ENCODE results near the gene PARP1.
"Not testable (repeated sequence)": the region's sequence is repeated elsewhere in the genome, so short reads cannot be mapped to it uniquely, and the experiment has no call there.

PARP1 gene

GRCh38 chr1:226429858-226430715 lies 22.2 kb upstream of the PARP1 start:
- no peak for DNase-seq (ENCODE audit: low read depth in 2 of 2, low spot score in 1 of 2)

DNA sequence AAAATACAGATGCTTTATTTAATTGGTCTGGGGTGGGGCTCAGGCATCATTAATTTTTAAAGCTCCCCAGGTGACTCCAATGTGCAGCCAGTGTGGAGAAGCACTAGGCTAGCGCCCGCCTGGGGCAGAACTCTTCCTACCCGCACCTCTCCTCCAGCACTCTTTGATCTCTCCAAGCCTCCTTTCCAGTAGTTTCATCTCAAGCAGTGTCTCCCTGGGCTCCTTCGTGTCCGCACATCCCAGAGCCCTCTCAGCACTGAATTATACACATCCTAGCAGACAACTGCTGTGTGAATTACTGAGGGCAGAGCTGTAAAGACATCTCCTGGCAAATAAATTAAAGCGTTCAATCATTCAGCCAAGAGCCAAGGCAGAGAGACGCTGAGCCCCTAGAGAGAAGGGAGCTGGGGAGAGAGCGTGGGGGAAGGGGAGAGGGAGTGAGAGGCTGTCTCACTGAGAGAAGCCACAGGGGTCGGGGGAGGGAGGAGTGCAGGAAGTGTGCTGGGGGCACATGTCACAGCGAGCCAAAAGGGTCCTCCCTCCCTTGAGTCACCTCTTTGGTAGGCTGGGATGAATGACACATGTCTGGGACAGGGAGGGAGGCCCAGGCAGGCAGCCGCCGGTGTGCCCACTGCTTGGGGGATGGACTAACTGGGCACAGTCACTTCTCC lies 21.0 kb upstream of the PARP1 start:
- DNase-seq (ENCODE audit: low read depth in 2 of 2, low spot score in 1 of 2) = peak in 1 of 2 donors; percentile 22

DNA sequence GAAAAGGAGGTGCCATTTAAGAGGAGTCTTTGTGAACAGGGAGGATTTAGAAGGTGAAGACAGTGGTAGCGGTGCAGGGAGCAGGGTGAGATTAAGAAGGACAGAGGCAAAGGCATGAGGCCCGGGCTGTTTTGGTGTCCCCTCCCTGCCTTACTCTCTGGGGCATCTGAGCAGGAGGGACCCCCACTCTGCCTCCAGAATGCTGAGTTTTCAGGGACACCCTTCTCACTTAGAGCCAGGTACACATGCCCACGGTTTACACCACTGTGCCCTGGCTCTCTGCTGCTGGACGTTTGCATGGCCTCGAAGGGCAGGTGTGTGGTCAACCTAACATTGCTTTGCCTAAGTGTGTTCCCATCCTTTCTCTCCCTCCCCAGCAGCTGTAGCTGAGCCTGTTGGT lies 20.5 kb upstream of the PARP1 start:
- no peak for DNase-seq (ENCODE audit: low read depth in 2 of 2, low spot score in 1 of 2)

DNA sequence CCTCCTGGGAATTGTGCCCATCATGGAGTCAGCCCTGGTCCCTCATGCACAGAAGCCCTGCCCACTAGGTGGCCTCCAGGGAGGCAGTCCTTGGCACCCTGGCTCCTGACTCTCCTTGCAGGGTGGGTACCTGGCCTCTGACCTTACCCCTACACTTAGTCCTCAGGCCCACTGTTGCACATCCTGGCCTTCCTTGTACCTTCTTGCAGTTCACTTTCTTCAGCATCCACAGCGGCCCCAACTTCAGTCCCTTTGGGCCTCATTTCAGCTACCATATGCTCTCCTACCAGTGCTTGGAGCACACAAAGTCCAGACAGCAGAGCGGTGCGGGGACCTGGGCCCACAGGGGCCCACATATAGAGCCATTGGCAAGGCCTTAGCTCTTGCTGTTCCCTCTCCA lies 19.2 kb upstream of the PARP1 start:
- DNase-seq (ENCODE audit: low read depth in 2 of 2, low spot score in 1 of 2) = no peak

GRCh38 chr1:226426395-226426794 lies 18.5 kb upstream of the PARP1 start:
- not testable (repeated sequence) for DNase-seq (ENCODE audit: low read depth in 2 of 2, low spot score in 1 of 2)

GRCh38 chr1:226425431-226426031 lies 17.6 kb upstream of the PARP1 start:
- DNase-seq (ENCODE audit: low read depth in 2 of 2, low spot score in 1 of 2) = no peak

GRCh38 chr1:226425004-226425378 lies 17.1 kb upstream of the PARP1 start:
- no peak for DNase-seq (ENCODE audit: low read depth in 2 of 2, low spot score in 1 of 2)

DNA sequence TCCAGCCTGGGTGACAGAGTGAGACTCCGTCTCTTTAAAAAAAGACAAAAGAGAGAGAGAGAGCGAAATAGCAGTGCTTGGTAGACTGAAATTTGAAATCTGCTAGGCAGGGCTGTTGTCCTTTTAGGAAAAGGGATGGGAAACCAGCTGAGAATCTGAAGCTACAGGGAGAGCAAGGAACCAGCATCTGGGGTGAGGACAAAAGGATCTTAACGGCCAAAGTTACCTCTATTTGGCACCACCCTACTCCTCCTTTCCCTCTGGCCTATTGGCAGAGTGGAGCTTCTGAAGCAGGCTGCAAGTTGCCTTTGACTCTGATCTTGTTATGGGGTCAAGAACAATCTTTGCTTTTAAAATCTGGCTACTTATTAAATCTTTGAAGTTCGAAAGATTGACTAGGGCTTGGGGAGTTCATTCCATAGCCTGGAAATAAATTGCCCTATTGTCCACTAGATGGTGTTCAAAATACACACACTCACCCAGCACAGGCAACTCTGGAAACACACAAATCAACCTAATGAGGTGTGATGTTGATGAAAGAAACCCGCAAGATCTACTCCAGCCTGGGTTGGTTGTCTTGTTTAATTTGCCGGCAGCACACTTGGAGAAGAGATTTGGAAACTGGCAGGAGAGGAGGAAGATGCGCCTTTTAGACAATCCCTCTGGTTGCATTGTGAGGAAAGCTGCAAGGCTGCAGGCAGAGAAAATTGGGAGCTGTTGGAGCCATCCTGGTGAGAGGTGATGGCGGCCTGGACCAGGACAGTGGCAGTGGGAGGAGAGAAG lies 16.5 kb upstream of the PARP1 start:
- DNase-seq (ENCODE audit: low read depth in 2 of 2, low spot score in 1 of 2) = no peak

- DNase-seq (ENCODE audit: low read depth in 2 of 2, low spot score in 1 of 2) = no peak
Observed at GRCh38 chr1:226422478-226422877, 14.6 kb upstream of the PARP1 start.

GRCh38 chr1:226420897-226421296 lies 13.0 kb upstream of the PARP1 start:
- no peak for DNase-seq (ENCODE audit: low read depth in 2 of 2, low spot score in 1 of 2)

DNA sequence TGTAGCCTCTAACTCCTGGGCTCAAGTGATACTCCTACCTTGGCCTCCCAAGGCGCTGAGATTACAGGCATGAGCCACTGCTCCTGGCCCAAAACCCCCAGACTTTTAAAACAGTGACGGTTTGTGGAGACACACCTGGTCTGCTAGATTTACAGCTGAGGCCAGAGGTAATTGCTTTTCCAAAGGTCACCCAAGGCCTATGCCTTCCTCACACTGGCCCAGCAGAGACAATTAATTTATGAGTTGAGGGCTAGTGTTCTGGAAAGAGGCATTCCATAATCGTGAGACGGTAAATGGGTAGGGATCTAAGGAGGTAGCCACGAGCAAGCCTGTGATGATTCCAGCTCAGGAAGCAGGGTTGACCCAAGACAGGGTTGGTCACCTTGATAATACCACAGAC lies 12.4 kb upstream of the PARP1 start:
- DNase-seq (ENCODE audit: low read depth in 2 of 2, low spot score in 1 of 2) = no peak

- no peak for DNase-seq (ENCODE audit: low read depth in 2 of 2, low spot score in 1 of 2)
Observed at GRCh38 chr1:226419284-226420029, 11.6 kb upstream of the PARP1 start.

- no peak for DNase-seq (ENCODE audit: low read depth in 2 of 2, low spot score in 1 of 2)
Observed at GRCh38 chr1:226417830-226418546, 10.1 kb upstream of the PARP1 start.

GRCh38 chr1:226417350-226417749 lies 9.5 kb upstream of the PARP1 start:
- no peak for DNase-seq (ENCODE audit: low read depth in 2 of 2, low spot score in 1 of 2)

GRCh38 chr1:226414098-226414698 lies 6.3 kb upstream of the PARP1 start:
- DNase-seq (ENCODE audit: low read depth in 2 of 2, low spot score in 1 of 2) = no peak

GRCh38 chr1:226411619-226412018 lies 3.7 kb upstream of the PARP1 start:
- DNase-seq (ENCODE audit: low read depth in 2 of 2, low spot score in 1 of 2) = no peak

GRCh38 chr1:226410958-226411357 lies 3.1 kb upstream of the PARP1 start:
- DNase-seq (ENCODE audit: low read depth in 2 of 2, low spot score in 1 of 2) = no peak

- DNase-seq (ENCODE audit: low read depth in 2 of 2, low spot score in 1 of 2) = no peak
Observed at GRCh38 chr1:226409392-226409791, 1.5 kb upstream of the PARP1 start.

DNA sequence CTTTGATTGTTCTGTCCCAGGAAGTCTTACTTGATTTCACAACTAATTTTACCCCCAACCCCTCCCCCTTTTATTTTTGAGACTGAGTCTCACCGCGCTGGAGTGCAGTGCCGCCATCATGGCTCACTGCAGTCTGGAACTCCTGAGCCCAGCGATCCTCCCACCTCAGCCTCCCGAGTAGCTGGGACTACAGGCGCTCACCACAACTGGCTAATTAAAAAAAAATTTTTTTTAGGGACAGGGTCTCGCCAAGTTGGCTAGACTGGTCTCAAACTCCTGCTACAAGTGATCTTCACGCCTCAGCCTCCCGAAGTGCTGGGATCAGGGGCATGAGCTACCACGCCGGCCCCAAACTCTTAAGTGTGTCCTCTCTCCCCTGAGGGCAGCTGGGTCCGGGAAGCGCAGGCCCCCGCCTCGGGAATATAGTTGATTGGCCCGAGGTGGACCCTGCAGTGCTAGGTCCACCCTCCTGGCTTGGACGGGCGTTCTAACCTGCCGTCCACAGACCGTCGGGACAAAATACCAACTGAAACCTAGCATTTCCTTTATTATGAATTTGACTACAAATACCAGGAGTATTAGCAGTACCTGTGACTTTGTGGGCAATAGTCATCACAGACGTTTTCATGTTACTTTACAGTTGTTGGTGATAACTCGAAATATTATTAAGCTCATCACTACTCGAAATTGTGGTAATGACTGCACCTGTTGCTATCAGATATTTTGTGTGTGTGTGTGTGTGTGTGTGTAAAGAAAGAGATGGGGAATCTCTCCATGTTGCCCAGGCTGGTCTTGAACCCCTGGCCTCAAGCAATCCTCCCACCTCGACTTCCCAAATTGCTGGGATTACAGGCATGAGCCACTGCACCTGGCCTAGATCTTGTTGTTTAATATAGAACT lies 642 bp upstream of the PARP1 start:
- DNase-seq (ENCODE audit: low read depth in 2 of 2, low spot score in 1 of 2) = no peak
